MM.1S (cell line): ENCODE results near the gene CKAP5.

Experiments used
- EZH2 ChIP-seq: fragments of 300-600 bp; sonication (generic); optimal IDR thresholded peaks from 2 replicates; pipeline ENCODE3; 2017; ENCODE audit warnings: low read depth, mild to moderate bottlenecking, antibody characterized with exemption, low read length, mixed read lengths
- EZH2phosphoT487 ChIP-seq: fragments of 300-600 bp; sonication (generic); IDR thresholded peaks from 2 replicates; pipeline ENCODE4 v1.6.1; 2018; ENCODE audit warnings: antibody characterized with exemption, low read length
- TF ChIP-seq, protein P1 (sequence below): fragments of 300-600 bp; sonication (generic); IDR thresholded peaks from 2 replicates; pipeline ENCODE4 v1.5.1; 2016; ENCODE audit warnings: antibody characterized with exemption, low read length, mixed read lengths

- TF ChIP-seq, protein P1, sequence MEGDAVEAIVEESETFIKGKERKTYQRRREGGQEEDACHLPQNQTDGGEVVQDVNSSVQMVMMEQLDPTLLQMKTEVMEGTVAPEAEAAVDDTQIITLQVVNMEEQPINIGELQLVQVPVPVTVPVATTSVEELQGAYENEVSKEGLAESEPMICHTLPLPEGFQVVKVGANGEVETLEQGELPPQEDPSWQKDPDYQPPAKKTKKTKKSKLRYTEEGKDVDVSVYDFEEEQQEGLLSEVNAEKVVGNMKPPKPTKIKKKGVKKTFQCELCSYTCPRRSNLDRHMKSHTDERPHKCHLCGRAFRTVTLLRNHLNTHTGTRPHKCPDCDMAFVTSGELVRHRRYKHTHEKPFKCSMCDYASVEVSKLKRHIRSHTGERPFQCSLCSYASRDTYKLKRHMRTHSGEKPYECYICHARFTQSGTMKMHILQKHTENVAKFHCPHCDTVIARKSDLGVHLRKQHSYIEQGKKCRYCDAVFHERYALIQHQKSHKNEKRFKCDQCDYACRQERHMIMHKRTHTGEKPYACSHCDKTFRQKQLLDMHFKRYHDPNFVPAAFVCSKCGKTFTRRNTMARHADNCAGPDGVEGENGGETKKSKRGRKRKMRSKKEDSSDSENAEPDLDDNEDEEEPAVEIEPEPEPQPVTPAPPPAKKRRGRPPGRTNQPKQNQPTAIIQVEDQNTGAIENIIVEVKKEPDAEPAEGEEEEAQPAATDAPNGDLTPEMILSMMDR: no peak
- no peak for TF ChIP-seq EZH2
- no peak for TF ChIP-seq EZH2phosphoT487
Observed at GRCh38 chr11:46838501-46838900, 7.6 kb downstream of the CKAP5 start.
